HG02759 (cell line): ENCODE measurements around the gene ARID4B.
"Not testable (repeated sequence)": the region's sequence is repeated elsewhere in the genome, so short reads cannot be mapped to it uniquely, and the experiment has no call there.

Experiments used
- ATAC-seq: cut with Tn5 transposase; IDR thresholded peaks from one replicate; pipeline ENCODE4 v1.9.1; 2021; ENCODE audit warnings: mild to moderate bottlenecking, moderate library complexity; ENCODE audit not compliant: unreplicated experiment

The ARID4B gene

GRCh38 chr1:235327559-235328270 is at the start of gene ARID4B:
Gene ARID4B (minus strand): TSS chr1:235328179. CDS start chr1:235326919, 1,260 bp downstream.
- ATAC-seq, result peak; percentile 13

- ATAC-seq, result no peak
Measured at GRCh38 chr1:235375919-235376605, 48.1 kb upstream of the ARID4B start.

GRCh38 chr1:235369802-235370201 is 41.8 kb upstream of the ARID4B start:
- no peak for ATAC-seq

GRCh38 chr1:235368428-235368827 is 40.4 kb upstream of the ARID4B start:
- ATAC-seq, result no peak

- peak; percentile 100 for ATAC-seq
Measured at GRCh38 chr1:235367000-235367908, 39.3 kb upstream of the ARID4B start, which contains the start of gene TBCE. Gene TBCE (plus strand): TSS chr1:235367427. CDS start chr1:235380050, 12,623 bp downstream.

GRCh38 chr1:235366286-235366685 is 38.3 kb upstream of the ARID4B start:
- ATAC-seq, result no peak

- ATAC-seq, result not testable (repeated sequence)
Measured at GRCh38 chr1:235364189-235364588, 36.2 kb upstream of the ARID4B start.

GRCh38 chr1:235358899-235359298 is 30.9 kb upstream of the ARID4B start:
- no peak for ATAC-seq

GRCh38 chr1:235357485-235358373 is 29.8 kb upstream of the ARID4B start:
- ATAC-seq, result no peak

GRCh38 chr1:235351898-235352297 is 23.9 kb upstream of the ARID4B start:
- no peak for ATAC-seq

GRCh38 chr1:235351441-235351840 is 23.5 kb upstream of the ARID4B start:
- no peak for ATAC-seq

- no peak for ATAC-seq
Measured at GRCh38 chr1:235343726-235344125, 15.7 kb upstream of the ARID4B start.

- ATAC-seq, result no peak
Measured at GRCh38 chr1:235342471-235342870, 14.5 kb upstream of the ARID4B start.

GRCh38 chr1:235342039-235342438 is 14.1 kb upstream of the ARID4B start:
- ATAC-seq, result no peak

GRCh38 chr1:235341334-235341733 is 13.4 kb upstream of the ARID4B start:
- no peak for ATAC-seq

- no peak for ATAC-seq
Measured at GRCh38 chr1:235339746-235340145, 11.8 kb upstream of the ARID4B start.

- ATAC-seq, result no peak
Measured at GRCh38 chr1:235336903-235337302, 8.9 kb upstream of the ARID4B start.

GRCh38 chr1:235331401-235331800 is 3.4 kb upstream of the ARID4B start:
- ATAC-seq, result no peak

GRCh38 chr1:235330918-235331285 is 2.9 kb upstream of the ARID4B start:
- no peak for ATAC-seq

- ATAC-seq, result peak; percentile 24
Measured at GRCh38 chr1:235329139-235329902, 1.3 kb upstream of the ARID4B start.
